ENCODE results near the gene PTPRU.

Gene PTPRU

GRCh38 chr1:29267321-29268070 is 31.2 kb downstream of the PTPRU start:
- no peak for DNase-seq

- DNase-seq, result no peak
Observed at GRCh38 chr1:29269382-29269781, 33.1 kb downstream of the PTPRU start.

GRCh38 chr1:29270929-29271521 is 34.7 kb downstream of the PTPRU start:
- no peak for DNase-seq

- DNase-seq, result peak; percentile 86
Observed at GRCh38 chr1:29271724-29272123, 35.4 kb downstream of the PTPRU start.

- no peak for DNase-seq
Observed at GRCh38 chr1:29272147-29272907, 36.0 kb downstream of the PTPRU start.

GRCh38 chr1:29275435-29275834 is 39.1 kb downstream of the PTPRU start:
- DNase-seq, result no peak

- no peak for DNase-seq
Observed at GRCh38 chr1:29278124-29278523, 41.8 kb downstream of the PTPRU start.

GRCh38 chr1:29279406-29279805 is 43.1 kb downstream of the PTPRU start:
- no peak for DNase-seq

GRCh38 chr1:29279951-29280391 is 43.6 kb downstream of the PTPRU start:
- DNase-seq, result no peak

- DNase-seq, result no peak
Observed at GRCh38 chr1:29280409-29281131, 44.2 kb downstream of the PTPRU start.

- no peak for DNase-seq
Observed at GRCh38 chr1:29281571-29281970, 45.2 kb downstream of the PTPRU start.

- no peak for DNase-seq
Observed at GRCh38 chr1:29282135-29282923, 46.0 kb downstream of the PTPRU start.

GRCh38 chr1:29282924-29283803 is 46.8 kb downstream of the PTPRU start:
- peak; percentile 70 for DNase-seq

GRCh38 chr1:29283804-29284195 is 47.5 kb downstream of the PTPRU start:
- DNase-seq, result no peak

- DNase-seq, result no peak
Observed at GRCh38 chr1:29284286-29284960, 48.1 kb downstream of the PTPRU start.

GRCh38 chr1:29284961-29285560 is 48.7 kb downstream of the PTPRU start:
- no peak for DNase-seq

- no peak for DNase-seq
Observed at GRCh38 chr1:29285771-29286170, 49.4 kb downstream of the PTPRU start.

GRCh38 chr1:29286194-29286767 is 50.0 kb downstream of the PTPRU start:
- DNase-seq, result no peak

GRCh38 chr1:29289493-29289892 is 53.2 kb downstream of the PTPRU start:
- no peak for DNase-seq
